ACHN (cell line): ENCODE results near the gene CDKN1C.

ENCODE experiments used
- DNase-seq: peaks from one replicate; pipeline ENCODE4 v3.0.0-alpha.2; 2015
- in situ Hi-C: cut with HindIII; loops from 2 replicates; pipeline ENCODE4 v1.10.0; 2017; ENCODE audit warnings: low sequenced_read_pairs, low pct_ligation_motif_present, low pct_unique_long_range_greater_than_20kb

CDKN1C gene

DNA sequence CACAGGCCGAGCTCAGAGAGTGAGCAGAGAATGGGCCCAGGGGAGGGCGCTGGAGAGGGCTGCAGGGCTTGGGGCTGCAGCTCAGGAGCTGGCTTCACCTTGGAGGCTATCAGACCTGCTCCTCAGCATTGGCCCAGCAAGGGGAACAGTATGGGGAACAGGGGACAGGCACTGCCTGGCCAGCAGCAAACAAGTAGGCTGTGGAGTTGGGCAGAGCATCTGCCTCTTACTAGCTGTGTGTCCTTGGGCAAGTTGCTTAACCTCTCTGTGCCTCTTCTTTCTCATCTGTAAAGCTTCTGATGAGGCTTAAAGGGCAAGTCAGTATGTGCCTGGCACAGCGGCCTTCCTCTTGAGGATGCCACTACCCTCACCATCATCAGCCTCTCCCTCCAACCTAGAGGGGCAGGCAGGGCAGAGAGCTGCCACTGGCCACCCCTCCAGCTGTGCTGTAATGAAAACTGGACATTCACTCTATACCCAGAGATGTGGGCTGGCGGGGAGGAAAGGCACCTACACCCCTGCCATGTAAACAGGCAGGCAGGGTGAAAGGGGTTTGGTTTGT, 7.5 kb upstream of the CDKN1C start:
- in situ Hi-C loops = no loop called here
- no peak for DNase-seq

DNA sequence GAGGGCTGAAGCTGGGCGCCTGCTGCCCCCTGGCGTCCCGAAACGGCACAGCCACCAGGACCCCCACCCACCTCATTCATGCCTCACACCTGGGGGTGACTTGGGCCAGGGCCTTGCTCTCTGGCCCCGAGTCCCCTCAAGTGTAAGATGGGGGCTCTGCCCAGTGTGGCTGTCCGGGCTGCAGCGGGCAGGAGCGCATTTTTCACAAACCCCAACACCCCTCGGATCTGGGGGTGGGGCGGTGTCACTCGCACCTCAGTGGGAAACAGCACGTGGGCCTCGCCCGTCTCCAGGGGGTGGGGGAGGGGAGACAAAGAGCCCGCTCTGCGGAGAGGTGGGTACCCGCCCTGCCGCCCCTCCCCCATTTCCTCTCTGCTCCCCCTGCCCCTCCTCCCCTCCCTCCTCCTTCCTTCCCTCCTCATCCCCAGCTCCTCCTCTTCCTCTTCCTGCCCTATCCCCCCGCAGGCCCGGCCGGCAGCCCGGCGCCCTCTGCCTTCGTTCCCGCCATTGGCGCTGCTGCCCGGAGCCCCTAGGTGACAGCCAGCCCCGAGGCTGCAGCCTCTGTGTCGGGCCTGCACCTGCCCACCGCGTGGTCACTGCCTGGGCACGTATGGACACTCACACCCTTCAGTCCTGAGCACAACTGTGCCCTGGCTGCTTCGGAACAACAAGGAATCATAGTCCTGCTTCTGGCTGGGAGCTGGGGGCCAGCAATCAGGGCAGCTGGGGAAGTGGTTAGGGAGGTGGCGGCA, 6.8 kb upstream of the CDKN1C start:
- in situ Hi-C loops = no loop called here
- DNase-seq = peak; percentile 49

DNA sequence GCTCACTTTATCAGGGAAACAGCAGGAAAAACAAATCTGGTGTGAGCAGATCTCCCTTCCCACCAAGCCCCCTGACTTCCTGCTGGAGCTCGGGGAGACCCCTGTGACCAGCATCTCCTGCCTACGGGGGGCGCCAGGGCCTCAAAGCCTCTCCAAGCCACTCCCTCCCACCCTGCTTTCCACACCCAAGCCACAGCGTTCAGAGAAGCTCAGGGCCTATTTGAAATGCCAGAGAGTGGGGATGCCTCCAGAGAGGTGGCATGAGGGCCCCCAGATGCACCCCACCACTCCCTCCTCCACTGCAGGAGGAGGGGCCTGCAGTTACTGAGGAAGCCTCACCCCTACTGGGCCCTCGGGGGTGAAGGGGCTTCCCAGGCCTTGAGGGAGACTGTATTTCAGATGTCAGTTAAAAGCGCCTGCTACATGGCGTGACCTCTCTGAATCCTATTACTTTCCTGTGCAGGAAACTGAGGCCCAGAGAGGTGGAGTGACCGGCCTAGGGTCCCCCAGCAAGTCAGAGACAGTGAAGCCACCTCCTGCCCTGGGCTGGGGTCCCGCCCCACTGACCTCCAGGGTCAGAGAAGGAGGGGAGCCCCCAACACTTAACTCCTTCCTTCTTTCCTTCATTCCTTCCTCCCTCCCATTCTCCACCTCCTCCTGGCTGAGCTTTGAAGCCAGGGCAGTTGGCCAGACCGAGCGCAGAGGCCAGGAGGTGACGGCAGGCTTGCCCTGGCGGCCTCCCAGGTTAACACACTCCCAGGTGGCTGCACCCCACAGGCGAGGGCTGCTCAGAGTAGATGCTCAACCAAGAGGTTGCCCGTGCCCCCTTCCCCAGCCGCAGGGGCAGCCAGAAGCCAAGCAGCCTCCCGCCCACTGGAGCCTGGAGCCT, 6.0 kb upstream of the CDKN1C start:
- in situ Hi-C loops = no loop called here
- DNase-seq = peak; percentile 7

DNA sequence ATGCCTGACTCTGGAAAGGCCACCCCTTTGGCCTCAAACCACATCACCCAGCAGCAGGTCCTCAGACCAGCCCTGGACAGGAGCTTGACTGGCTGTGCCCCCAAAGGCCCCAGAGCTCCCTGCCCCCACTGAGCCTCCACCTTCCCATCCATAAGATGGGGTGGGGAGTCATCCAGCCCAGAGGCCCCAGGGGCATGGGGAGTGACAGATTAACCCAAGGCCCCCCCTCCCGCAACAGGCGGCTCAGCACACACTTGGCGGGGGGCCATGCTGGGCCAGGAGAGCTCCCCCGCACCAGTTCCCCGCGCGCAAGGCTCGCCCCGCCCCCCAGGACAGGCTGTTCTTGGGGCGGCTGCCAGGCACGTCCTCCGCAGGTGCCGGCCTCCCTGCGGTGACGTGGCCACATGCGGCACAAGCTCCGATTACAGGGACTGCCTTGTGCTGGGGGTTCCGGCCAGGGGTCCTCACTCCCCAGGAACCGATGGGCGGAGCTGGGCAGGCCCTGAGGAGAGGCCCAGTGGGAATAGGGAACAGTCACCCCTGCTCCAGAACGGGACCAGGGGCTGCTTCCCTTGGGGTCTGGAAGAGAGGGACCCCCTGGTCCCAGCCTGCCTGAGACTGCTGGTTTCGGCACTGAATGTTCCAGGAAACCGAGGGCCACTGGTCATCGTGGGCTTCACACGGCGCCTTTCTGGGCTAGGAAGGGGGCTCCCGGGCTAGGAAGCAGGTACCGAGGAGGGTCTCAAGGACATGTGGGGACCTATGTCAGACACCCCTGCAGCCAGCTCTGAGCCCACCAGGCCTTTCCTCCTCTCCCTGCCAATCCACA, 5.1 kb upstream of the CDKN1C start:
- in situ Hi-C loops = no loop called here
- peak; percentile 12 for DNase-seq

DNA sequence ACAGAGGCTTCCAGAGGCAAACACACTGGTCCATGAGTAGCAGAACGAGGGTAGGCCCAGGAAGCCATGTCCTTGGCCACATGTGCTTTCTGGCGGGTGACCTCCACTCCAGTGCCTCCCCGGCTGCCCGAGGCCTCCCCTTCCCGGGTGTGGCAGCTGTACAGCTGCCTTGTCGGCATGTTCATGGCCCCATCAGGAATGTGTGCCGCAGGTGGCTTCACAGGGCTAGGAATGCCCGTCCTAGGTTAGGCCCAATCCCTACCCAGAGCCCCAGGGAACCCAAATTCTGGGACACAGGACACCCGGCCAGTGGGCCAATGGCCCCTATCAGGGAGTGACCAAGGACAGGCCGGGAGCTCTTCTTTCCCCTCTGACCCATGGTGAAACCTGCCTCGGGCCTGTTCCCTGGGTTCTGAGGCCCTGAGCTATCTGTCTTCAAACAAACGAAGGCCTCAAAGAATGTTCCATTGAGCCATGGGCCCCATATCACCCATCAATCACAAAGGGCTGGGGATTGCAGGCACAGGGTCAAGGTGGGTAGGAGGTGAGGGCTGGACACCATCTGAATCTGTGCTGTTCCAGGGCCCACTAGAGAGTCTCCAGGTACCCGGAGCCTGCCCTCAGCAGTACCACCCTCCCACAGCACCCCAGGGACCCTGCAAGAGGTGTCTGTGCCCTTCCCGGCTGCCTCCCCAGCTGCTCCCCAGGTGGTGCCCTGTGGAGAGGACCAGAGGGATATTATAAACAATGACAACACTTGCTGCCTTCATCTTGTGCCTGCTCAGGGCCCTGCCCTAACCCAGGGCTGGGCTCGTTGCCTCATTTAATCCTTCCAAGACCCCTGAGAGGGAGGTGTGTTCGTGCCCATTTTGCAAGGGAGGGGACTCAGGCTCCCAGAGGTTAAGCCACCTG, 4.0 kb upstream of the CDKN1C start:
- DNase-seq = no peak
- in situ Hi-C loops = no loop called here

DNA sequence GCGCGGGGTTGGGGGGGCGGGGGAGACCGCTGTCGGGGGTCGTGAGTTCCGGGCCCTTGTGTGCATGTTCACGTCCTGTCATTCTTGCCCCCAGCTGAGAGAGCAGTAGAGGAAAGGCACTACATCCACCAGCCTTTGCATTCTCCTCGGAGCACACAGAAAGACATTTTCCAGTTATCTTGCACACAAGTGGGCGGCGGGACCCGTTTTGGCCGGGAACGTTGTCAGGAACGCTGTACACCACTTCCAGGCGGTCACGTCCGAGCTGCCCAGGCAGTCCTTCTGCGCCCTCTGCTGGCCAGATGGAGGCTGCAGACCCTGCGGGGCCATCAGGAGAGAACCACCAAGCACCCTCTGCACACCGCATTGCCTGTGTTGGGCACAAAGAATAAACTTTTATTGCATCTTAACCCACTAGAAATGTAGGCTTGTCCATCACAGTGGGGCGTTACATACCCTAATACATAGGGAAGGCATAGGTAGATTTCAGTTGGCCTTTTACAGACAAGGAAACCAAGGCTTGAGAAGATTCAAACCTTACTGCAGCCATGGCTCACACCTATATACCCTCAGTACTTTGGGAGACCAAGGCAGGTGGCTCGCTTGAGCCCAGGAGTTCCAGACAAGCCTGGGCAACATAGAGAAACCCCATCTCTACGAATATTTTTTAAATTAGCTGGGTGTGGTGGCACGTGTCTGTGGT, 2.8 kb upstream of the CDKN1C start:
- in situ Hi-C loops = no loop called here

DNA sequence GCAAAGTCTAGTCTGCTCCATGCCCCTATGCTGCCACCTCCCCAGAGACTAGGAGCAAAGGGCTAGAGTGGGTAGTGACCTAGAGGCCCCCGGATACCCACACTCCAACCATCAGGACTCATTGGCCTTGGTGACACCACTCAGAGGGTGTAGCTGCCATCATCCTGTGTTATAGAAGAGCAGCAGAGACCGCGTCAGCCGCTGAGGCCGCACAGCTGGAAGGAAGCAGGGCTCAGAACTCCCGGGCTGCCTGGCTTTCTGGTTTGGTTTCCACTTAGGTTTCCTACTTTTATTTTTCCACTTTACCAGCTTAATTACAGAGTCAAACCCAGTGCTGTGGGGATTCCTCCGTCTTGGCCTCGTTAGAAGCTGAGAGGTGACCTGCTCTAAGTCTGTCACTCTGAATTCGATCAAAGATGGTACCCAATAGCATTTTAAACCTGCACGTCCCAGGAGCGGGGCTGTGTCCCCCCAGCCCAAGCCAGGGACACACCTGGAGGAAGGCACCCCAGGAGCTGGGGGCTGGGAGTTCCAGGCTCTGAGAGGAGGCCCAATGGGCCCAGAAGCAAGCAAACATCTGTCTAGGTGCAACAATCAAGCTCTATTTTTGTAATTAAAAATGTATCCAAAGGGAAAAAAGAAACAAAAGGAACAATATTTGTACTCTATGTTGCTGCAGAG, 2.1 kb upstream of the CDKN1C start:
- no peak for DNase-seq
- in situ Hi-C loops = no loop called here

More for the DNA sequence above, 2.8 kb upstream of the CDKN1C start:
- DNase-seq = peak; percentile 77

DNA sequence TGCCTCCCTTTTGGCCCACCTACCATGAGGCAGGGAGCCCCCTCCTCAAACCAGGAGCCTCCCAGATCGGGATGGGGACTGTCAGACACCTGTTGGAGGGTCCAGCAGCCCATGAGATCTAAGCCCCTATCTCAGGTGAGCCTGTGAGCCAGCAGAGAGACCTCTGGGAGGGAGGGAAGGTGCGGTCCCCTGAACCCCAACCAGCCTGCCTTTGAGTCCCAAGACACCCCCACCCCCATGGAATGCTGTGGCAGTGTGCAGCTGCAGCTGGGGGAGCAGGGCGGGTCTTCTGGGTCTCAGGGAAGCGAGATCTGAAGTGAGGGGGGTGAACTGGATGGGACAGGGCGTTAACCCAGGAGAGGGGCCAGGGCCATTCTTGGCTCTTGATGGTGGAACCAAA, 1.4 kb upstream of the CDKN1C start:
- in situ Hi-C loops = no loop called here

DNA sequence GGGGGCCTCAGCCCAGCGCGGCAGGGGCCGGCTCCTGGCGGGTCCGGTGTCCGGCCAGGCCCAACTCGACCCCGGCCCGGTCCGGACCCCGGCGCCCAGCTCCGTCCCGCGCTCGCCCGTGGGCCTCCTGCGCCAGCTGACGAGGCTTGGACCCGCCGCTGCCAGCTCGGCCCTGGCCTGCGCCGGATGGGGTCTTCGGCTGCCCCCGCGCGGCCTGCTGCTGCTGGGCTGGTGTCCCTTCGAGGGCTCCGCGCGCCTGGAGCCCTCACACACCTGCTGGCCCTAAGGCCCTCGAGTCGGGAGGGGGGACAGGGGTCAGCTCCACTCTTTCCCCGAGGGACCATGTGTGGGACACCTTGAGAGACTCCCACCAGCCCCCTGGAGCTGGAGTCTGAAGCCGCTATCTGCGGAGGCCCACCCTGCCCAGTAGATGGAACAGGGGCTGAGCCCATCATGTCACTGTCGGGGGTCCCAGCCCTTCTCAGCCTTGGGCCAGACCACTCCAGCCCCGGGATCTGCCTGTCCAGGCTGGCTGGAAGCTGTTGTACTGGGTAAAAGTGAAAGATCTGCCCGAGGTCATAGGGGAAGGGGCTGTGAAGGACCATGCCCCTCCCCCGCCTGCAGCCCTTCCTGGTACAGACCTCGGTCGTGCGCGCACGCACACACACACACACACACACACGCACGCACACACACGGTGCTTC, 768 bp upstream of the CDKN1C start:
- no peak for DNase-seq
- in situ Hi-C loops = no loop called here

More for the DNA sequence above, 1.4 kb upstream of the CDKN1C start:
- no peak for DNase-seq

DNA sequence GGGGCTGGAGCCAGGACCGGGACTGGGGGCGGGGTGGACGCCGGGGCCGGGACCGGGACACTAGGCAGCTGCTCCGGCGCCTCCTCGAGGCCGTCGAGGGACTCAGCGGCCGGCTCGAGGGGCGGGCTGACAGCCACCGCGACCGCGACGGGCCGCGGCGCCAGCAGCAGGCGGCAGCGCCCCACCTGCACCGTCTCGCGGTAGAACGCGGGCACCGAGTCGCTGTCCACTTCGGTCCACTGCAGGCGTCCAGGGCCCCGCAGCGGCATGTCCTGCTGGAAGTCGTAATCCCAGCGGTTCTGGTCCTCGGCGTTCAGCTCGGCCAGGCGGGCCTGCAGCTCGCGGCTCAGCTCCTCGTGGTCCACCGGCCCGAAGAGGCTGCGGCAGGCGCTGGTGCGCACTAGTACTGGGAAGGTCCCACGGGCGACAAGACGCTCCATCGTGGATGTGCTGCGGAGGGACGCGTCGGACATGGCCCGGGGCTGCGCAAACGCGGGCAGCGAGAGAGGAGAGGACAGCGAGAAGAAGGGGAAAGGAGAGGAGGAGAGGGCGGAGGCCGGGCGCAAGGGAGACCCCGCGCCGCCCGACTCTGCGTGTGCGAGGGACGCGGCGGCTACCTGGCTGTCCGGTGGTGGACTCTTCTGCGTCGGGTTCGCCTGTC, 428 bp downstream of the CDKN1C start:
- DNase-seq = peak; percentile 46
- in situ Hi-C loops = no loop called here

DNA sequence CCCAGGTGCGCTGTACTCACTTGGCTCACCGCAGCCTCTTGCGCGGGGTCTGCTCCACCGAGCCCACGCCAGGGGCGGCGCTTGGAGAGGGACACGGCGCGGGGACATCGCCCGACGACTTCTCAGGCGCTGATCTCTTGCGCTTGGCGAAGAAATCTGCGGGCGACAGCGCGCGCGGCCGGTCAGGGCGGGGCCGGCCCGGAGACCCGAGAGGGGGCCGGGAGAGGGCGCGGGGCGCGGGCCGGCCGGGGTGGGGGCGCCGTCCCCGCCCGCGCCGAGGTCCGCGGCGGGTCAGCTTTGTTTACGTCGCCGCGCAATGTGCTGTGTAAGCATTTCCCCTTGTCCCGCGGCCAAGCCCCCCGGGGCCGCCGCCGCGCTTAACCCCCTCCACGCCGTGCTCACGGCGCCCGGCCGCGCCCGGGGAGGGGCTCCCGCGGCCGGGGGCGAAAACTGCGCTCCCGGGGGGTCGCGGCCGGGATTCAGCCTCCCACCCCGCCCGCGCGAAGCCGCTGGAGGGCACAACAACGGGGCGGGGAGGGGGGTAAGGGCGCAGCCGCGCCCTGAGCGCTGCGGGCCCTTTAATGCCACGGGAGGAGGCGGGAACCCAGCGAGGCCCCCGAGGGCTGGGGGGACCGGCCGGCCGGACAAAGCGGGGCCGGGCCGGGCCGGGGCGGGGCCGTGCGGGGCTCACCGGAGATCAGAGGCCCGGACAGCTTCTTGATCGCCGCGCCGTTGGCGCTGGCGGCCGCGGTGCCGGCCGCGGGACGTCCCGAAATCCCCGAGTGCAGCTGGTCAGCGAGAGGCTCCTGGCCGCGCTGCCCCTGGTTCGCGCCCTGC, 1.4 kb downstream of the CDKN1C start:
- in situ Hi-C loops = no loop called here
- peak; percentile 7 for DNase-seq

DNA sequence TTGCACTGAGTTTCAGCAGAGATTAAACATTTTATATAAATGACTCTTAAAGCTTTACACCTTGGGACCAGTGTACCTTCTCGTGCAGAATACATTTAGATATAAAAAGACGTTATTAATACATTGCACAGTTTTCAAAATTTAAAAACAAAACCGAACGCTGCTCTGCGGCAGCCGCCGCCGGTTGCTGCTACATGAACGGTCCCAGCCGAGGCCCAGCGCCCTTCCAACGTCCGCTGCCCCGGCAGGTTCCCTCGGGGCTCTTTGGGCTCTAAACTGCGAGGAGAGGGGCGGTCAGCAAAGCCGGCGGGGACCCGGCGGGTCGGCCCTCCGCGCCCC, 2.0 kb downstream of the CDKN1C start:
- DNase-seq = no peak
- in situ Hi-C loops = no loop called here

DNA sequence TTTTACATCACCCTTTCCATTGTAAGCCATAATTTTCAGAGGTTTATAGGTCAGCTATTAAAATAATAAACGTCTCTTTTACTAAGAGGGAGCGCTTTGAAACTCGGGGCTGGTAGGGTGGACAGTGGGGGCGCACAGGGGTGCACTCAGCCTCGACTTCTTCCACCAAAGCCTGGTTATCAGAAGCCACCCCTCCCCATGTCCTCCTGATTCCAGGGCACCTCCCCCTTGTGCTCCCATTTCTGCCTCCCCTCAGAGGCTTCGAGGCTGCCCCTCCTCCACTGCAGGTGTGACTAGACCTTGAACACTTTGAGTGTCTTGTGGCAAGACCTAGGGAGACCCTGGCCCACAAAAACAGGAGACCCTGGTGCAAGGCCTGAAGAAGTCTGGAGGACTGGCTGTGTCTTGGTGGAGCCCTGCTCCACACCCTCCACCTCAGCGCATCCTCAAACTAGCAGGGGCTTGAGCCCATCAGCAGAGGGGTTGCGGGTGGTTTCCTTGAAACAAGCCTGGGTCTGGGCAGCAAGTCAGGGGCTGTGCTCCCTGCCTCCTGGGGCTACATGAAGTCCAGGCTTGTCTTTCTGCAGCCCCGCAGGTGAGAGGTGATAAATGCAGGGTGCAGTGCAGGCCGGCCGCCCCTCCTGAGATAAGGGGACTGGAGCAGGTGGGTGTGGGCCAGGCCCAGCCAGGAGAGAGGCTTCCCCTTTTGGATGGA, 3.0 kb downstream of the CDKN1C start:
- no peak for DNase-seq
- in situ Hi-C loops = no loop called here

DNA sequence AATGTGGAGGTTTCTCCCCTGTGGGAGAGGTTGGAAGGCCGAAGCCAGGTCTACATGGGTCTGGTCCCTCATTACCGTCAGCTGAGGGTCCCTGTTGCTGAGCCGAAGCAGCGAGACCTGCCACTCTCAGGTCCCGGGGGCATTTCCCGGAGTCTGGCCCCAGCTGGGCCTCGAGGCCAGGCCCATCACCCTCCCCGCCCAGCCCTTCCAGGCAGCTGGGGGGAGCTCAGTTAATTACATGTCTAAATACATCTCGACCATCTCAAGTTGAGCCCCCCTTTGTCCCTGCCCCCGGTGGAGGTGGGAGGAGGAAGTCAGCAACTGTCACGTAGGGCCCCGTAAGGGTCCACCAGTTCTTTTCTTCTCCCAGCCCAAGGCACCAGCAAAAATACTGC, 3.6 kb downstream of the CDKN1C start:
- no peak for DNase-seq
- in situ Hi-C loops = no loop called here
